ENCODE measurements around the gene KIF23.

KIF23 gene

GRCh38 chr15:69465253-69465652, 51.1 kb downstream of the KIF23 start:
- no peak overlapping the region for H3K4me3 ChIP-seq (ENCODE audit: low read depth, low read length)
- no peak for TF ChIP-seq CTCF (IDR thresholded peaks at IDR 0.05; ENCODE audit: low read depth, low read length)

GRCh38 chr15:69466733-69467132, 52.6 kb downstream of the KIF23 start:
- no peak for TF ChIP-seq CTCF (IDR thresholded peaks at IDR 0.05; ENCODE audit: low read depth, low read length)

GRCh38 chr15:69467636-69468035, 53.5 kb downstream of the KIF23 start:
- H3K4me3 ChIP-seq (ENCODE audit: low read depth, low read length) = no peak overlapping the region
- no peak for TF ChIP-seq CTCF (IDR thresholded peaks at IDR 0.05; ENCODE audit: low read depth, low read length)

More at GRCh38 chr15:69466733-69467132, 52.6 kb downstream of the KIF23 start:
- H3K4me3 ChIP-seq (ENCODE audit: low read depth, low read length) = no peak overlapping the region

GRCh38 chr15:69468241-69469121, 54.3 kb downstream of the KIF23 start:
- no peak for TF ChIP-seq CTCF (IDR thresholded peaks at IDR 0.05; ENCODE audit: low read depth, low read length)

GRCh38 chr15:69469467-69470201, 55.5 kb downstream of the KIF23 start:
- H3K4me3 ChIP-seq (ENCODE audit: low read depth, low read length) = no peak overlapping the region
- TF ChIP-seq CTCF (IDR thresholded peaks at IDR 0.05; ENCODE audit: low read depth, low read length) = no peak

More at GRCh38 chr15:69468241-69469121, 54.3 kb downstream of the KIF23 start:
- H3K4me3 ChIP-seq (ENCODE audit: low read depth, low read length) = no peak overlapping the region

GRCh38 chr15:69472046-69472445, 57.9 kb downstream of the KIF23 start:
- TF ChIP-seq CTCF (IDR thresholded peaks at IDR 0.05; ENCODE audit: low read depth, low read length) = no peak
- no peak overlapping the region for H3K4me3 ChIP-seq (ENCODE audit: low read depth, low read length)

GRCh38 chr15:69472562-69472961, 58.4 kb downstream of the KIF23 start:
- H3K4me3 ChIP-seq (ENCODE audit: low read depth, low read length) = no peak overlapping the region
- TF ChIP-seq CTCF (IDR thresholded peaks at IDR 0.05; ENCODE audit: low read depth, low read length) = no peak
